ENCODE results near the gene CRYBG2. TPM values are rescaled to one million over a fixed set of nuclear protein-coding genes. Genes with fewer than 3 reads are reported as not detected.

CRYBG2 gene
- total and polyA plus RNA-seq, 10 of the 15 experiments (the other 5 are each of a cell fraction or from before 2014, with no cell fraction given): 0.03 to 1.2 (median 0.11) TPM; not detected in 4

GRCh38 chr1:26275580-26276431, 78.1 kb downstream of the CRYBG2 start (continued):
- TF ChIP-seq IRF5 (IDR thresholded peaks at IDR 0.05; ENCODE audit: borderline replicate concordance) (no peak), RB1 (IDR thresholded peaks at IDR 0.05; ENCODE audit: borderline replicate concordance) (0 out of 2 replicates have a peak, but pooled peaks have one; percentile 31), NKRF (conservative IDR thresholded peaks at IDR 0.05) (no peak), SMARCA5 (IDR thresholded peaks at IDR 0.05) (no peak), EGR1 (IDR thresholded peaks at IDR 0.05; ENCODE audit: borderline replicate concordance in 1 of 2, low read depth in 2 of 2, low read length in 2 of 2) (0 out of 3 replicates have a peak, but pooled peaks of 1 of the 2 experiments have one; percentile 21), TCF3 (IDR thresholded peaks at IDR 0.05; ENCODE audit: borderline replicate concordance, insufficient read depth, low read depth, low read length) (no peak), HDGF (IDR thresholded peaks at IDR 0.05) (peak; percentile 41; the same call in 1 of the 2 replicates), NFIC (IDR thresholded peaks at IDR 0.05; ENCODE audit: low read depth, low read length) (no peak), MYB (IDR thresholded peaks at IDR 0.05; ENCODE audit: borderline replicate concordance, low read depth, low read length) (no peak), RELB (IDR thresholded peaks at IDR 0.05; ENCODE audit: low read depth) (0 out of 2 replicates have a peak, but pooled peaks have one; percentile 39), PRDM15 (CRISPR knock-in tag; IDR thresholded peaks at IDR 0.05) (no peak), SREBF2 (IDR thresholded peaks at IDR 0.05; ENCODE audit: low read length) (no peak), KDM1A (IDR thresholded peaks at IDR 0.05; ENCODE audit: borderline replicate concordance) (no peak), BCL11A (IDR thresholded peaks at IDR 0.05; ENCODE audit: low read depth, low read length) (no peak), ZNF592 (IDR thresholded peaks at IDR 0.05) (no peak)

Measured in GM12878 (cell line).